ENCODE data around the gene SMCO4.

SMCO4 gene

GRCh38 chr11:93517611-93518010, 25.6 kb downstream of the SMCO4 start:
- TF ChIP-seq CTCF (IDR thresholded peaks at IDR 0.05; ENCODE audit: control insufficient read depth, insufficient read depth, low read depth, low read length, missing control alignments), result no peak
- no peak for DNase-seq (ENCODE audit: low read depth)
- no peak overlapping the region for H3K4me3 ChIP-seq (ENCODE audit: control insufficient read depth, low read depth, low read length)

GRCh38 chr11:93517041-93517440, 26.1 kb downstream of the SMCO4 start:
- no peak for TF ChIP-seq CTCF (IDR thresholded peaks at IDR 0.05; ENCODE audit: control insufficient read depth, insufficient read depth, low read depth, low read length, missing control alignments)
- no peak overlapping the region for H3K4me3 ChIP-seq (ENCODE audit: control insufficient read depth, low read depth, low read length)
- DNase-seq (ENCODE audit: low read depth), result no peak

GRCh38 chr11:93515441-93516025, 27.7 kb downstream of the SMCO4 start:
- H3K4me3 ChIP-seq (ENCODE audit: control insufficient read depth, low read depth, low read length), result no peak overlapping the region

DNA sequence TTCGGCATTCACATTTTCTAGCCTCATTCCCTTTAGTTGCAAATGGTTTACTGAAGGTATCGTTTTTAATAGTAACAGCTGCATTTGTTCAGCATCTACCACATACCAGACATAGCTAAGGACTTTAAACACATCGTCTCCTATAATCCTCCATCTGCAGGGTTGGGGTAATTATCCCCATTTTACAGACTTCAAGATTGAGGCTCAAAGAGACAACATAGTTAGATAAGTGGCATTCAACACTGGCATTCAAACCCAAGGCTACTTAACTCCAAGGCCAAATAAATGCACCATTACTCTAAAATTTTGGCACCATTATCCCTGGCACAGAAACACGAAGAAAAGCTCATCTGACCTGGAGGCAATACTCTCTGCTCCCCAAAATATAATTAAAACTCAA, 28.5 kb downstream of the SMCO4 start:
- DNase-seq (ENCODE audit: low read depth), result no peak
- no peak for TF ChIP-seq CTCF (IDR thresholded peaks at IDR 0.05; ENCODE audit: control insufficient read depth, insufficient read depth, low read depth, low read length, missing control alignments)
- H3K4me3 ChIP-seq (ENCODE audit: control insufficient read depth, low read depth, low read length), result no peak overlapping the region

More at GRCh38 chr11:93515441-93516025, 27.7 kb downstream of the SMCO4 start:
- TF ChIP-seq CTCF (IDR thresholded peaks at IDR 0.05; ENCODE audit: control insufficient read depth, insufficient read depth, low read depth, low read length, missing control alignments), result no peak
- DNase-seq (ENCODE audit: low read depth), result no peak

DNA sequence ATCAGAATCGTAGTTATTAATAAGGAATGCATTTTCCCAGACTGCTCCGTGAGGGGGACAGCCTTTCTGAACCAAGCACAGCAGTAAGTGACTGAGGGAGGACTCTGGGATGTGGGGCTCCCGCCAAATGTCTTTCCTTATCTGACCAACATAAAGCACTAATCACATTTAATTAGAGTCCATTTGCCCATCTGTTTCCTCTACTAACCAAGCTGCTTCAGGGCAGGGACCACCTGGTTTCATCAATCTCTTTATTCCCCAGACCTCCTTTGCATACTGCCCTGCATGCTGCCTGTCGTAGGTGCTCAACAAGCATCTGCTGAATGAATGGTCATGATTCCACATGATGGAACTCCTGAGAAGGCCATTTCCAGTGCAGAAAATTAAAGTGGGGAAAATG, 29.4 kb downstream of the SMCO4 start:
- no peak for DNase-seq (ENCODE audit: low read depth)

GRCh38 chr11:93512949-93513667, 30.1 kb downstream of the SMCO4 start:
- TF ChIP-seq CTCF (IDR thresholded peaks at IDR 0.05; ENCODE audit: control insufficient read depth, insufficient read depth, low read depth, low read length, missing control alignments), result no peak
- H3K4me3 ChIP-seq (ENCODE audit: control insufficient read depth, low read depth, low read length), result no peak overlapping the region
- DNase-seq (ENCODE audit: low read depth), result no peak

More for the DNA sequence above, 29.4 kb downstream of the SMCO4 start:
- H3K4me3 ChIP-seq (ENCODE audit: control insufficient read depth, low read depth, low read length), result no peak overlapping the region
- TF ChIP-seq CTCF (IDR thresholded peaks at IDR 0.05; ENCODE audit: control insufficient read depth, insufficient read depth, low read depth, low read length, missing control alignments), result no peak
